ENCODE results near the gene MYO16. TPM values are rescaled to one million over a fixed set of nuclear protein-coding genes. Genes with fewer than 3 reads are reported as not detected.

The MYO16 gene
- total and polyA plus RNA-seq, 9 donors, result 12.1 to 29.7 (median 16.4) TPM

- Histone ChIP-seq H3K4me1 (ENCODE audit: control insufficient read depth, insufficient read depth, low read length) (no peaks in the 10 kb centered on the region), H3K36me3 (ENCODE audit: control insufficient read depth, insufficient read depth, low read length) (no peaks in the 10 kb centered on the region), H3K27me3 (ENCODE audit: control insufficient read depth, insufficient read depth, low read length) (no peaks in the 10 kb centered on the region), H3K4me3 (ENCODE audit: low read length) (no peak overlapping the region), H3K27ac (ENCODE audit: low read length) (no peak overlapping the region), H3K9me3 (replicated peaks; ENCODE audit: control insufficient read depth, low read depth, low read length) (no peaks in the 10 kb centered on the region)
- no peak for DNase-seq
- no CpG with 5 or more reads among the region's 2 CpGs for WGBS (ENCODE audit: insufficient coverage)
These were observed 184.3 kb downstream of the MYO16 start for GRCh38 chr13:108813587-108814170.

GRCh38 chr13:108816375-108816774, 187.0 kb downstream of the MYO16 start:
- H3K9me3 ChIP-seq (replicated peaks; ENCODE audit: control insufficient read depth, low read depth, low read length), result no peaks in the 10 kb centered on the region
- no CpG with 5 or more reads among the region's 8 CpGs for WGBS (ENCODE audit: insufficient coverage)
- H3K27ac ChIP-seq (ENCODE audit: low read length), result no peak overlapping the region
- DNase-seq, result no peak
- H3K36me3 ChIP-seq (ENCODE audit: control insufficient read depth, insufficient read depth, low read length), result no peaks in the 10 kb centered on the region
- no peak overlapping the region for H3K4me3 ChIP-seq (ENCODE audit: low read length)
- H3K27me3 ChIP-seq (ENCODE audit: control insufficient read depth, insufficient read depth, low read length), result no peaks in the 10 kb centered on the region
- H3K4me1 ChIP-seq (ENCODE audit: control insufficient read depth, insufficient read depth, low read length), result no peaks in the 10 kb centered on the region

GRCh38 chr13:108827646-108828045, 198.2 kb downstream of the MYO16 start:
- 68% methylated on average over 2 of the region's 4 CpGs for WGBS (ENCODE audit: insufficient coverage)
- DNase-seq, result no peak
- H3K4me3 ChIP-seq (ENCODE audit: low read length), result no peak overlapping the region
- H3K27ac ChIP-seq (ENCODE audit: low read length), result no peak overlapping the region
- no peaks in the 10 kb centered on the region for H3K36me3 ChIP-seq (ENCODE audit: control insufficient read depth, insufficient read depth, low read length)
- H3K9me3 ChIP-seq (replicated peaks; ENCODE audit: control insufficient read depth, low read depth, low read length), result peaks cover 2% of the 10 kb centered on the region
- no peaks in the 10 kb centered on the region for H3K27me3 ChIP-seq (ENCODE audit: control insufficient read depth, insufficient read depth, low read length)
- H3K4me1 ChIP-seq (ENCODE audit: control insufficient read depth, insufficient read depth, low read length), result no peaks in the 10 kb centered on the region

GRCh38 chr13:108828086-108828815, 198.8 kb downstream of the MYO16 start:
- Histone ChIP-seq H3K4me3 (ENCODE audit: low read length) (no peak overlapping the region), H3K27me3 (ENCODE audit: control insufficient read depth, insufficient read depth, low read length) (no peaks in the 10 kb centered on the region), H3K36me3 (ENCODE audit: control insufficient read depth, insufficient read depth, low read length) (no peaks in the 10 kb centered on the region), H3K9me3 (replicated peaks; ENCODE audit: control insufficient read depth, low read depth, low read length) (peaks cover 2% of the 10 kb centered on the region), H3K4me1 (ENCODE audit: control insufficient read depth, insufficient read depth, low read length) (no peaks in the 10 kb centered on the region), H3K27ac (ENCODE audit: low read length) (no peak overlapping the region)
- WGBS (ENCODE audit: insufficient coverage), result 80% methylated on average over 6 of the region's 9 CpGs
- no peak for DNase-seq

GRCh38 chr13:108830916-108831315, 201.5 kb downstream of the MYO16 start:
- WGBS (ENCODE audit: insufficient coverage), result no CpG with 5 or more reads among the region's 3 CpGs
- Histone ChIP-seq H3K36me3 (ENCODE audit: control insufficient read depth, insufficient read depth, low read length) (no peaks in the 10 kb centered on the region), H3K4me3 (ENCODE audit: low read length) (no peak overlapping the region), H3K27me3 (ENCODE audit: control insufficient read depth, insufficient read depth, low read length) (no peaks in the 10 kb centered on the region), H3K4me1 (ENCODE audit: control insufficient read depth, insufficient read depth, low read length) (no peaks in the 10 kb centered on the region), H3K27ac (ENCODE audit: low read length) (no peak overlapping the region), H3K9me3 (replicated peaks; ENCODE audit: control insufficient read depth, low read depth, low read length) (peaks cover 2% of the 10 kb centered on the region)
- no peak for DNase-seq

- Histone ChIP-seq H3K27ac (ENCODE audit: low read length) (no peak overlapping the region), H3K27me3 (ENCODE audit: control insufficient read depth, insufficient read depth, low read length) (no peaks in the 10 kb centered on the region), H3K9me3 (replicated peaks; ENCODE audit: control insufficient read depth, low read depth, low read length) (peaks cover 2% of the 10 kb centered on the region), H3K4me3 (ENCODE audit: low read length) (no peak overlapping the region), H3K36me3 (ENCODE audit: control insufficient read depth, insufficient read depth, low read length) (no peaks in the 10 kb centered on the region), H3K4me1 (ENCODE audit: control insufficient read depth, insufficient read depth, low read length) (no peaks in the 10 kb centered on the region)
- WGBS (ENCODE audit: insufficient coverage), result no CpG with 5 or more reads among the region's 1 CpG
- DNase-seq, result no peak
These were observed 204.1 kb downstream of the MYO16 start for GRCh38 chr13:108833531-108833930.

GRCh38 chr13:108834193-108834592, 204.8 kb downstream of the MYO16 start:
- no peak overlapping the region for H3K27ac ChIP-seq (ENCODE audit: low read length)
- H3K4me1 ChIP-seq (ENCODE audit: control insufficient read depth, insufficient read depth, low read length), result no peaks in the 10 kb centered on the region
- H3K27me3 ChIP-seq (ENCODE audit: control insufficient read depth, insufficient read depth, low read length), result no peaks in the 10 kb centered on the region
- no peak for DNase-seq
- peaks cover 2% of the 10 kb centered on the region for H3K9me3 ChIP-seq (replicated peaks; ENCODE audit: control insufficient read depth, low read depth, low read length)
- WGBS (ENCODE audit: insufficient coverage), result 70% methylated on average over 1 of the region's 1 CpG
- H3K36me3 ChIP-seq (ENCODE audit: control insufficient read depth, insufficient read depth, low read length), result no peaks in the 10 kb centered on the region
- no peak overlapping the region for H3K4me3 ChIP-seq (ENCODE audit: low read length)

- no peaks in the 10 kb centered on the region for H3K36me3 ChIP-seq (ENCODE audit: control insufficient read depth, insufficient read depth, low read length)
- H3K4me3 ChIP-seq (ENCODE audit: low read length), result no peak overlapping the region
- 13% methylated on average over 1 of the region's 3 CpGs for WGBS (ENCODE audit: insufficient coverage)
- no peak overlapping the region for H3K27ac ChIP-seq (ENCODE audit: low read length)
- H3K4me1 ChIP-seq (ENCODE audit: control insufficient read depth, insufficient read depth, low read length), result no peaks in the 10 kb centered on the region
- H3K27me3 ChIP-seq (ENCODE audit: control insufficient read depth, insufficient read depth, low read length), result no peaks in the 10 kb centered on the region
- no peak for DNase-seq
- H3K9me3 ChIP-seq (replicated peaks; ENCODE audit: control insufficient read depth, low read depth, low read length), result no peaks in the 10 kb centered on the region
These were observed 205.7 kb downstream of the MYO16 start for GRCh38 chr13:108835083-108835482.

- H3K36me3 ChIP-seq (ENCODE audit: control insufficient read depth, insufficient read depth, low read length), result no peaks in the 10 kb centered on the region
- peak; percentile 28 for DNase-seq
These were observed 221.3 kb downstream of the MYO16 start for GRCh38 chr13:108850691-108851090.

GRCh38 chr13:108851660-108852059, 222.2 kb downstream of the MYO16 start:
- DNase-seq, result peak; percentile 17

More at GRCh38 chr13:108850691-108851090, 221.3 kb downstream of the MYO16 start:
- no peaks in the 10 kb centered on the region for H3K4me1 ChIP-seq (ENCODE audit: control insufficient read depth, insufficient read depth, low read length)
- no CpG with 5 or more reads among the region's 4 CpGs for WGBS (ENCODE audit: insufficient coverage)
- H3K4me3 ChIP-seq (ENCODE audit: low read length), result no peak overlapping the region
- H3K27ac ChIP-seq (ENCODE audit: low read length), result no peak overlapping the region
- H3K9me3 ChIP-seq (replicated peaks; ENCODE audit: control insufficient read depth, low read depth, low read length), result no peaks in the 10 kb centered on the region
- no peaks in the 10 kb centered on the region for H3K27me3 ChIP-seq (ENCODE audit: control insufficient read depth, insufficient read depth, low read length)

More at GRCh38 chr13:108851660-108852059, 222.2 kb downstream of the MYO16 start:
- no peaks in the 10 kb centered on the region for H3K36me3 ChIP-seq (ENCODE audit: control insufficient read depth, insufficient read depth, low read length)
- no peak overlapping the region for H3K27ac ChIP-seq (ENCODE audit: low read length)
- H3K4me3 ChIP-seq (ENCODE audit: low read length), result no peak overlapping the region
- H3K4me1 ChIP-seq (ENCODE audit: control insufficient read depth, insufficient read depth, low read length), result no peaks in the 10 kb centered on the region
- 56% methylated on average over 4 of the region's 4 CpGs for WGBS (ENCODE audit: insufficient coverage)
- H3K27me3 ChIP-seq (ENCODE audit: control insufficient read depth, insufficient read depth, low read length), result no peaks in the 10 kb centered on the region
- no peaks in the 10 kb centered on the region for H3K9me3 ChIP-seq (replicated peaks; ENCODE audit: control insufficient read depth, low read depth, low read length)

Measured in muscle of leg (tissue), 11 donors.